Ammon's horn (tissue), 1 donor: ENCODE data around the gene TKT.
A peak's percentile ranks its signal among the peaks of the same experiment; 100 is the strongest.

Experiments used
- DNase-seq: peaks from one replicate; pipeline ENCODE4 v3.0.0-alpha.2; 2016; ENCODE audit warnings: low spot score

Gene TKT

GRCh38 chr3:53225181-53225580 lies 30.6 kb downstream of the TKT start:
- no peak for DNase-seq

DNA sequence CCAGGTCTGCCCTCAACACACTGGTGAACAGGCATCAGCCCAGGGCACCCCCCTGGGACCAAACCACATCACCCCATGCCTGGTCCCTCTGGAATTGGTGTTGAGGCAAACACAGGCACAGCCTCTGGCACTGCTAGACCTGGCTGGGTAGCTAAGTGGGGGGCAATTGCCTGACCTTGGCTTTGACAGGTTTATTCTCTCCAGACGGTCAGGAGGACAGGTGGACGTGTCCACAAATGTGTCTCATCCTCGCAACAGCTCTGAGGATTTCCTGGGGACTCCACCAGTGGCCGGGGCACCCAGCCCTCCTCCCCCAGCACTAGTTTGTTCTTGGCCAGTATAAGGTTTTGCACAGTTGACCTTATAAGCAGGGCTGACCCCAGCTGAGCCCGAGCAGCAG lies 31.3 kb downstream of the TKT start:
- DNase-seq: no peak

DNA sequence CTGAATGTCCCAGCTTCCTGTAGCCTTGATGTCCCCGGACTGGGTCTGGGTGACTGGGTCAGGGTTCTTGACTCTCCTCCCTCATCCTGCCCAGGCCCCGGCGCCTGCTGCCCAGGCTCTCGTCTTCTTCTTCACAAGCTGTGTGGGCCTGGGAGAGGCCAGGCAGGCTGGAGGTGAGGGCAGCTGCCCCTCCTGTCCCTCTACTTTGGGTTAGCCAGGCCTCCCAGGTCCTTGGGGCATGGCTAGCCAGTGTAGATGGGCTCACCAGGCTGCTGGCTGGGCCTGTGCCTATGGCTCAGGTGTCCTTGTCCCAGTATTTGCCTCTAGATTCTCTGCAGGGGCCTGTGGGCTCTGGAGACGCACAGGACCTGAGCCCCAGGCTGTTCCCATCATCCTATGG lies 31.8 kb downstream of the TKT start:
- DNase-seq: no peak

DNA sequence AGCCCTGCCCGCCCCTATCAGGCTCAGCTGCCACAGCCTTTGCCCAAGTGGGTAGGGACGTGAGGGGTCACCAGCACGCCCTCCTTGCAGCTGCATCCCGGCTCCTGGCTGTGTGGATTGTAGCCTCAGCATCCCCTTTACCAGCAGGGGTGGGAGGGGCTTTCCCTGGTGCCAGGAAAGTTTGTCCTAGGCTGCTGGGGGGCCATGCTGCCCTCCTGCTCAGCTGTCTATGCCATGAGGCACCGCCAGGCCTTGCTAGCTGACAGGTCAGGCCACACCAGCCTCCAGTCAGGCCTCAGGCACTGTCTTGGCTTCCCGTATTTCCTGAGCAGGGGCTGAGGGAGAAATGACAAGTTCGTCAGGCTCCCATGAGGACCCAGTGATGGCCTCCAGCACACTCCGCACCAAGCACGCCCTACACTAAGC lies 32.3 kb downstream of the TKT start:
- no peak for DNase-seq

GRCh38 chr3:53223025-53223424 lies 32.8 kb downstream of the TKT start:
- no peak for DNase-seq

DNA sequence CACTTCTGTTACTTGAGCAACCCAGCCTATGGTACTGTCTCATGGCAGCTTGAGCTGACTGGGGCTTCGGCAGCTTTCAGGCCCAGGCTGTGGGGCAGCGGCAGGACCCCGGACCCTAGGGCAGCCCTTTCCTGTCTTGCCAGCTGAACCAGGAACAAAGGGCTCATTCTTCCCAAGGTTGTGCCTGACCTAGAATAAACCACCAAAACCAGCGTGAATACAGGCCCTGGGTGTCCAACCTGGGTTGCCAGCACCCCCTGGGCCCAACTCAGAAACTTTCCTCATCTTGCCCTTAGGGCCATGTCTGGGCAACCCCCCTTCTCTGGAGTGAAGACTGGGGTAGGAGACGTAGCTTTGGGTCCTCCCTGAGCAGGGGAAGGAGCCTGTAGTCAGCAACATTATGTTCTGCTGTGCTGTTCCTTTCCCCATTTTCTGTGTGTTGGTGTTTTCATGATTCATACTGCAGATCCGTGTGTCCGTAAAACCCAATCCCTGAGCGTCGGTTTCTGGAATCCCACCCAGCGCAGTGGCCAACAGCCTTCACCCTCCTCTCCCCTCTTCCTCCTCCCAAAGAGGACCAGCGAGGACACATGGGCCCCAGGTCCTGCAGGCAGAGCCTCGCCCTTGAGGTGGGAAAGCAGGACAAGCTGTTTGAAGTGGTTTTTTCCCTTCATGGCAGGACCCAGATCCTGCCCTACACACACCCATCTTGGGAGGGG lies 33.5 kb downstream of the TKT start:
- no peak for DNase-seq

DNA sequence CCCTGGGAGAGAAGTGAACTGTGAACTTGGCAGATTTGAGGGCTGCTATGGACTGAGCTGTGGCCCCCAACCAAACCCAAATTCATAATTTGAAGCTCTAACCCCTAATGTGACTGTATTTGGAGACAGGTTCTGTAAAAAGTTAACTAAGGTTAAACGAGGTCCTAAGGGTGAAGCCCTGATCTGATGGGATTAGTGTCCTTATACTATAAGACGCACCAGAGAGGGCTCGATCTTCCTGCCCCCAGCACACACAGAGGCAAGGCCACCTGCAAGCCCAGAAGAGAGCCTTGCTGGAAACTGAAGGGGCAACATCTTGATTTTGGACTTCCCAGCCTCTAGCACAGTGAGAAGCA lies 34.0 kb downstream of the TKT start:
- no peak for DNase-seq

DNA sequence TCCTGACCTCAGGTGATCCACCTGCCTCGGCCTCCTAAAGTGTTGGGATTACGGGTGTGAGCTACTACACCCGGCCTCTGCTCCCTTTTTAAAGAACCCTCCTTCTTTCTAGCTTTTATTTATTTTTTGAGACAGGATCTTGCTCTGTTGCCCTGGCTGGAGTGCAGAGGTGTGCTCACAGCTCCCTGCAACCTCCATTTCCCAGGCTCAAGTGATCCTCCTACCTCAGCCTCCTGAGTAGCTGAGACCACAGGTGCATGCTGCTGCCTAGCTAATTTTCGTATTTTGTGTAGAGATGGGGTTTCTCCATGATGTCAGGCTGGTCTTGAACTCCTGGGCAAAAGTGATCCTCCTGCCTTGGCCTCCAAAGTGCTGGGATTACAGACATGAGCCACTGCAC lies 34.5 kb downstream of the TKT start:
- no peak for DNase-seq

DNA sequence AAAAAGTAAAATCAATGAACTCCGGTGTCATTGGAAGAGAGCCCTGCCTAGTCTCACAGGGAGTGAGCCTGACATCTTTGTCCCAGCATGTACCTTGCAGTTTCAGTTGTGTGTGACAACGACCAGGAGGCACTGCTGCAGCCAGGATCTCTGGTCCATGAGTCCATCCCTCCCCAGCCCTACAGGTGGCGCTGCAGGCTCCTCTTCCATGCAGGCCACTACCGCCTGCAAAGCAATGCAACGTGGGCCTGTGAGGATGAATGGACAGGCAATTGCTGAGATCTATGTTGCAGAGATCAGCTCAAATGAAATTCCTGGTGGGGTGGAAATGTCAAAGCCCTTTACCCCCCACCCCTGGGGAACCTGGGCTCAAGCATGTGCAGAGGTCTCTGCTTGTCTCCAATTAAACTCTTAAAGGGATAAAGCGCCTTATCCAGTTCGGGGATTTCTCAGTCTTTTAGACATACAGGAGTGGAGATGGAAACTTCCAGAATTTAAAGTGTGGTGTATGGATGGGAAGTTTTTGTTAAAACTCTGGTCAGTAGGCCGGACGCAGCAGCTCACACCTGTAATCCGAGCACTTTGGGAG lies 35.8 kb downstream of the TKT start:
- peak; percentile 90 for DNase-seq

- DNase-seq: no peak
Observed at GRCh38 chr3:53218131-53218530, 37.7 kb downstream of the TKT start.

DNA sequence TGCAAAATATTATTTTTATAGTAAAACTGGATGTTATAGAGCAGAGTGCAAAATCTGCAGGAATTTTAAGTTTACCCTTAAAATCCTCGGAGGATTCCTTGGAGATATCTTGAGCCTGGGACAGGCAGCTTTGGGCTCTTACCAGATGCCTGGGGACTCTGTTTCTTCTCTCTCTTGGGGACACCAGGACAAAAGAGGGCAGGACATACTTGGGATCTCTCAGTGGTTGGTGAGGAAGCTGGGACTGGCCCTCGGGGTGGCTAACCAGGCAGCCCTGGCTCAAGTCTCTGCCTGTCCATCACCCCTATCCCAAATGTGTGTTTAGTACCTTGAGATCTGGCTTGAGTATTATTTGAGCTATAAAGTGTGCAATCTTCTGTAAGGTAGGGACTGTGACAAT lies 38.6 kb downstream of the TKT start:
- DNase-seq: no peak

DNA sequence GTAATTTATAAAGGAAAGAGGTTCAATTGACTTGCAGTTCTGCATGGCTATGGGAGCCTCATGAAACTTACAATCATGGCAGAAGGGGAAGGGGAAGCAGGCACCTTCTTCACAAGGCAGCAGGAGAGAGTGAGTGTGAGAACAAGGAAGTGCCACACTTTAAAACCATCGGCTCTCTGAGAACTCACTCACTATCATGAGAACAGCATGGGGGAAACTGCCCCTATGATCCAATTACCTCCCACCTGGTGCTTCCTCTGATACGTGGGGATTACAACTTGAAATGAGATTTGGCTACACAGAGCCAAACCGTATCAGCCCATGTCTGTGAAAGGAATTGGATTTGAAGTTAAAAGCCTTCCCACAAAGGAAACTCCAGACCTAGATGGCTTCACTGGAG lies 39.1 kb downstream of the TKT start:
- DNase-seq: no peak

DNA sequence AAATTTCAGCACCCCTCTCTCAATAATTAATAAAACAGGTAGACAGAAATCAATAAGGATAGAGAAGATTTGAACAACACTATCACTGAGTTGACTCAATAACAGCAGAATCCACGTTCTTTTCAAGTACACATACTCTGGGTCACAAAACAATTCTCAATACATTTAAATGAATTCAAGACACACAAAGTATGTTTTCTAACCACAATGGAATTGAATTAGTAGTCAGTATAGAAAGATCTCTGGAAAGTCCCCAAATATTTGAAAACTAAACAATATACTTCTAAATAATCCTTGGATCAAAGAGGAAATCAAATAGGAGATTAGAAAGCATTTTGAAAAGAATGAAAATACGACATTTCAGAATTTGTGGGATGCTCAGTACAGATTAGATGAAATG lies 40.0 kb downstream of the TKT start:
- DNase-seq: no peak

DNA sequence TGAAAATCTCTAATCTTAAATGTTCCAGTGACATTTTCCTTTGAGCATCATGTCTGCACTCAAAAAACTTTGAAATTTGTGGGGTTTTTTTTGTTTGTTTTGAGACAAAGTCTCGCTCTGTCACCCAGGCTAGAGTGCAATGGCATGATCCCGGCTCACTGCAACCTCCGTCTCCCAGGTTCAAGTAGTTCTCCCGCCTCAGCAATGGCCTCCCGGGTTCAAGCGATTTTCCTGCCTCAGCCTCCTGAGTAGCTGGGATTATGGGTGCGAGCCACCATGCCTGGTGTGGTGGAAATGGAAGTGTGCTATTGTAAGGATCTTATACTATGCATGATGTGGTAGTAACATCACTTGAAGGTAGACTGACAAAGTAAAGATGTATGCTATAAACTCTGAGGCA lies 42.5 kb downstream of the TKT start:
- DNase-seq: no peak

- DNase-seq: no peak
Observed at GRCh38 chr3:53211706-53212702, 43.8 kb downstream of the TKT start.

DNA sequence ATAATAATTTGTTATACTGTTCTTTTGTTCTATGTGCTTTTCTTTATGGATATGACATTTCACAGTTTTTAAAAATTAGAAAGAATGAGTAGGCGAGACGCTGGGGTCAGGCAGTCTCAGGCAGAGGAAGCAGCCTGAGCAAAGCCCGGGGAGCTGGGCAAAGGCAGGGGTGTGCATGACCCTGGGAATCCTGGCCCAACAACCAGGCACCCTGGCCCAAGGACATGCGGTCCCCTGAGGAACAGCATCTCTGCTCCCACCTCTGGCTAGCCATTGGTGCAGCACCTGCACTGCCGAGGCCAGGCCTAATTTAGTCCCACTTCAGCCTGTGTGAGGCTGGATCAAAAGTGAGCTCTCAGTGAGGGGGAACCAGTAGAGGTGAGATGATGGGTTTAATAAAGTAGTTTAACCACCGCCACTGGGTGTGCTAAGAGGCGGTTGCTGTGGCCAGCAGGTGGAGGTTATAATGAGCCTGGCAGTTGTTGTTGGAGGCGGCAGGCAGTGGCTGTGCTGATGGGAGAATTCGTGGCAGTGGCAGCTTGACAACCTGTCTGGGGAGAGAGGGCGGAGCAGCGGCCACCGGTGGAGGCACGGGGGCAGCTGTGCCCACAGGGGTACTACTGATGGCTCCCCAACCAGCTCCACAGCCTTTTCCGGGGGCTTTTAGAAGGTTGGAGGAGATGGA lies 53.3 kb downstream of the TKT start:
- no peak for DNase-seq

GRCh38 chr3:53200501-53201498 lies 55.0 kb downstream of the TKT start:
- DNase-seq: no peak

DNA sequence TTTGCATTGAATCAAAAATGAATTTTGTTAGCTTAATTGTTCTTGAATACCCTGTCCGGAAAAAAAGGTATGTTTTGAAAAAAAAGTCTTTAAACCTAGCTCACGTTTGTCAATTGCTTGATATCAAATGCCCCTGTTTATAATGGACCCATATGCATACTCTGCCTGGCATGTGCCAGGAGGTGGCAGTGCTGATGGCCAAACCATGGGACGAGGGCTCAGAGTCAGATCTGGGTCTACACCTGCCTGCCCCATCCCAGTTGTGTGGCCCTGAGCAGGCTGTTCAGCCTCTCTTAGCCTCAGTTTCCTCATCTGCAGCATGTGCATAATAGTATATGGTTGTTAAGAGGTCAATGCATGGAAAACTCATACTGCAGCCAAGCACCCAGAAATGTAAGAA lies 56.0 kb downstream of the TKT start:
- DNase-seq: no peak

GRCh38 chr3:53198996-53199395 lies 56.8 kb downstream of the TKT start:
- DNase-seq: no peak

DNA sequence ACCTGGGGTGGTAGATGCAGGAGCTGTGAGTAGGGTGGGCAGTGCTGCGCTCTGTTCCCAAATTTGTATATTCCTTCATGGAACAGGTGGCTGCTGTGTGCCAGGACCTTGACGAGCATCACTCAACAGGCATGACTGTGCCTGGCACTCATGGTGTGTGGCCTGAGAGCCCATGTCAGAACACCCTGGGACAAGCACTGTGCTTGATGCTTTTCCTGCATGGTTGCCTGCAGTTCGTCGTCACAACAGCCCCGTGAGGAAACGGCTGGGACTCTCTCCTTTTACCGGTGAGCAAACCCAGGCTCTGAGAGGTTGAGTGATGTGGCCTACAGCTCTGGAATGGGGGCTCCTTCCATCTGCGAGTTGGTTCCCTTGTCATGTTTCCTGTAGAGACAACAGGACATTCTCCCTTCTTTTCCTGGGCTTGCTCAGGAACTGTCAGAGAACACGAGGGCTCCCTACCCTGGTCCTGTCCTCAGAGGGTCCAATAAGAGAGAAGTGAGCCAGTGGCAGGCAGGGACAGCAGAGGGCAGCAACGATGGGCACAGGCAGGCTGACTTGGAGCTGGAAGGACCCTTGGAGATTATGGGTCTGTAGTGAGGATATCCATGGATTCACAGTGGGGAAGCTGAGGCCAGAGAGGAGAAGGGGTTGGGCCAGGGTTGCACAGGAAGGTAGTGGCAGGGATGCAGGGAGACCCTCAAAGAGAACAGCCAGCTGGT lies 57.4 kb downstream of the TKT start:
- no peak for DNase-seq
